Motor neuron (in vitro differentiated cells): ENCODE measurements around the gene PLK2. TPM values are rescaled to one million over a fixed set of nuclear protein-coding genes. Genes with fewer than 3 reads are reported as not detected.

Source experiments
- total RNA-seq, 8 experiments: library from RNA; unstranded; fragments of 300-600 nt; gene quantifications; 2 replicates each; pipeline versions ENCODE4 v1.2.3 to v1.2.4, GENCODE V29; 2022

PLK2 gene
- total RNA-seq, 8 experiments from 2014 or later = 43.5 to 242 (median 72.9) TPM

Other genes starting within 250 kb of the PLK2 start
- under 1 TPM in 5 of 8 experiments, not detected in 3; 0.14 to 0.76 (median 0.21) TPM for gene GAPT, start 31.3 kb upstream of the PLK2 start, total RNA-seq
- 100 to 1,000 TPM in 1 of 8 experiments, 10 to 100 TPM in 4, under 1 TPM in 2, not detected in 1; 0.10 to 114 (median 50.3) TPM for gene RAB3C, start 123.0 kb upstream of the PLK2 start, total RNA-seq